Left kidney (tissue), 2 donors: ENCODE data around the gene CDC26. TPM values are rescaled to one million over a fixed set of nuclear protein-coding genes. Genes with fewer than 3 reads are reported as not detected.
"Not testable (repeated sequence)": the region's sequence is repeated elsewhere in the genome, so short reads cannot be mapped to it uniquely, and the experiment has no call there.

Experiments
- DNase-seq: peaks from one replicate; pipeline ENCODE4 v3.0.0-alpha.2; 2013
- polyA plus RNA-seq: library from polyadenylated mRNA; unstranded; fragments of 120-200 nt; gene quantifications from one replicate; pipeline ENCODE4 v1.2.1, GENCODE V29; 2013; ENCODE audit not compliant: insufficient read length

The CDC26 gene
- polyA plus RNA-seq, 1 donor: 38.9 TPM

DNA sequence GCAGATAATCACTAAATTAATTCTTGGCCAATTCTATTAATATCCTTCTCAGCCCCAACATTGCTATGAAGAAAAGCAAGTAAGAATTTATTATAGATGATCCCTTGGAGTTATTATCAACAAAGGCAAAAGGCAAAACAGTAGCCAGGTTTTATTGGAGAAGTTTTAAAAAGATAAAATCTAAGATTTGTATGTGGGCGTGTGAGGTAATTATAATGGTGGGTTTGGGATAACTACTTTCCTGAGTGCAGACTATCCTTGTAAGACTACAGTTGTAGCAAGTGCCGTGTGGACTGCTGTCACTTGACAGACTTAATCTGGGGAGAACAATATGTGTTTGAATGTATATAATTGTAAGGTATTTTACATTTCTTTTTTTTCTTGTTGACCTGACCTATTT is 30.8 kb downstream of the CDC26 start:
- no peak for DNase-seq

DNA sequence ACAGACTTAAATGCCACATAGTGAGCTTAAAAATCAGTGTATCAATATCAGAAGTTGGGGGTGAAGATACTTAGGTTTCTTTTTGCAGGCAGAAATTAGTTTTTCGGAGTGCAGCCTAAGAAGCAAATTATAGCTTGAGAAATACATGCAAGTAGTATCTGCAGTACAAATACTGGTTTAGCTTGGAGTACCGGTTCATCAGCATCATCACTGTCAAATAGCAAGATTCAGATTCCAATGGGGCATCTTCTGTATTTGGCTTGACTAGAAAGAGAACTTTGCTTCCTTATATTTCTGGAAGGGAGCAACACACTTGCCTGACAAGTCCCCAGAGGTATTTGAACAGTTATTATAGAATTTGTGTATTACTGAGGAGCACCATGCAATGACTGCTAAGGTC is 34.2 kb downstream of the CDC26 start:
- DNase-seq: no peak

GRCh38 chr9:113238859-113239232 is 36.5 kb downstream of the CDC26 start:
- DNase-seq: no peak

GRCh38 chr9:113238202-113238858 is 37.0 kb downstream of the CDC26 start:
- no peak for DNase-seq

- no peak for DNase-seq
Observed at GRCh38 chr9:113237026-113237425, 38.3 kb downstream of the CDC26 start.

GRCh38 chr9:113235701-113236255 is 39.6 kb downstream of the CDC26 start:
- not testable (repeated sequence) for DNase-seq

GRCh38 chr9:113231701-113232100 is 43.7 kb downstream of the CDC26 start:
- no peak for DNase-seq

- no peak for DNase-seq
Observed at GRCh38 chr9:113228130-113228665, 47.2 kb downstream of the CDC26 start.

GRCh38 chr9:113227436-113227835 is 47.9 kb downstream of the CDC26 start:
- DNase-seq: no peak

- DNase-seq: no peak
Observed at GRCh38 chr9:113223963-113224362, 51.4 kb downstream of the CDC26 start.

DNA sequence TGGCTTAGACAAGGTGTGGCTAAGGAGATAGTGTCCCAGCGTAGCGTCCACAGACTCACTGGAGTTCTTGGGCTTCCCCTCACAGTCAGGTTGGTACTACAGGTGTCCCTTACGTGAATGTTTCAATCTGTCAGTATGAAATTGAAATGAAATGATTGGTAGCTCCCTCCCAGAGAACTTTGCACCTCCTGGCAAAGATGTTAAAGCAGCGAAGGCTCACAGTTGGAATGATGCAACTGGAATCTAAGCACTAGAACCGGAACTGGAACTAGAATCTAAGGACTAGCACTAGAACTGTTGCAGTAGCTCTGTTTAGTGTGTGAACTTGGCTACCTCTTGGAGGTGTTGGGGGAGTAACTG is 52.9 kb downstream of the CDC26 start:
- DNase-seq: no peak

- no peak for DNase-seq
Observed at GRCh38 chr9:113221800-113222481, 53.4 kb downstream of the CDC26 start.

- DNase-seq: peak; percentile 98
Observed at GRCh38 chr9:113221003-113221799, 54.2 kb downstream of the CDC26 start, which contains the start of the genes FKBP15 and SLC31A1. FKBP15 (minus strand) TSS chr9:113221277; CDS start chr9:113221243, 34 bp downstream. SLC31A1 (plus strand) TSS chr9:113221544; CDS start chr9:113256149, 34,605 bp downstream.

- DNase-seq: no peak
Observed at GRCh38 chr9:113220467-113221002, 54.8 kb downstream of the CDC26 start.

- no peak for DNase-seq
Observed at GRCh38 chr9:113219969-113220368, 55.4 kb downstream of the CDC26 start.

GRCh38 chr9:113219186-113219936 is 56.0 kb downstream of the CDC26 start:
- no peak for DNase-seq

Other genes starting within 250 kb of the CDC26 start
- 13.8 TPM for gene ZFP37, start 218.8 kb downstream of the CDC26 start, polyA plus RNA-seq
- gene SLC31A2, start 124.6 kb downstream of the CDC26 start, polyA plus RNA-seq: 3.6 TPM
- 33.4 TPM for gene FKBP15, start 54.3 kb downstream of the CDC26 start, polyA plus RNA-seq
- gene SLC31A1, start 54.0 kb downstream of the CDC26 start, polyA plus RNA-seq: 29.5 TPM
- 43.3 TPM for gene PRPF4, start 86 bp upstream of the CDC26 start, polyA plus RNA-seq
- gene RNF183, start 27.8 kb upstream of the CDC26 start, polyA plus RNA-seq: 5.1 TPM
- gene WDR31, start 64.7 kb upstream of the CDC26 start, polyA plus RNA-seq: 7.7 TPM
- gene BSPRY, start 74.0 kb upstream of the CDC26 start, polyA plus RNA-seq: 7.8 TPM
- 39.7 TPM for gene HDHD3, start 101.4 kb upstream of the CDC26 start, polyA plus RNA-seq
- gene ALAD, start 125.7 kb upstream of the CDC26 start, polyA plus RNA-seq: 51.0 TPM
- 71.1 TPM for gene POLE3, start 135.1 kb upstream of the CDC26 start, polyA plus RNA-seq
- 2.3 TPM for gene C9orf43, start 135.2 kb upstream of the CDC26 start, polyA plus RNA-seq
- 38.5 TPM for gene RGS3, start 188.2 kb upstream of the CDC26 start, polyA plus RNA-seq